HEK293 (cell line): ENCODE results near the gene VSTM2B.

Source experiments
- CTCF ChIP-seq: fragments of 450-650 bp; formaldehyde crosslinking; IDR thresholded peaks from 2 replicates; pipeline ENCODE4 v1.5.1; 2016; ENCODE audit warnings: missing biosample characterization, missing genetic modification characterization
- GLIS1 ChIP-seq: fragments of 450-650 bp; formaldehyde crosslinking; IDR thresholded peaks from 2 replicates; pipeline ENCODE4 v1.5.1; 2016; ENCODE audit warnings: missing biosample characterization, missing genetic modification characterization
- GLIS2 ChIP-seq: fragments of 450-650 bp; formaldehyde crosslinking; IDR thresholded peaks from 2 replicates; pipeline ENCODE4 v1.5.1; 2016; ENCODE audit warnings: missing biosample characterization, missing genetic modification characterization
- OSR2 ChIP-seq: fragments of 450-650 bp; formaldehyde crosslinking; IDR thresholded peaks from 2 replicates; pipeline ENCODE4 v1.5.1; 2016; ENCODE audit warnings: missing biosample characterization, missing genetic modification characterization
- TRIM28 ChIP-seq: IDR thresholded peaks from 2 replicates; pipeline ENCODE4 v1.6.1; 2011; ENCODE audit warnings: low read length, control low read depth, borderline replicate concordance
- YY1 ChIP-seq: fragments of 450-650 bp; formaldehyde crosslinking; IDR thresholded peaks from 2 replicates; pipeline ENCODE4 v1.5.1; 2018; ENCODE audit warnings: missing biosample characterization, missing genetic modification characterization
- ZBTB44 ChIP-seq: fragments of 450-650 bp; IDR thresholded peaks from 2 replicates; pipeline ENCODE4 v1.5.1; 2018; ENCODE audit warnings: missing biosample characterization, mild to moderate bottlenecking, missing genetic modification characterization
- ZFHX2 ChIP-seq: fragments of 450-650 bp; formaldehyde crosslinking; conservative IDR thresholded peaks from 2 replicates; pipeline ENCODE4 v1.5.1; 2016; ENCODE audit warnings: missing biosample characterization, missing genetic modification characterization
- ZNF10 ChIP-seq: fragments of 450-650 bp; formaldehyde crosslinking; IDR thresholded peaks from 2 replicates; pipeline ENCODE4 v1.5.1; 2017; ENCODE audit warnings: missing biosample characterization, missing genetic modification characterization
- ZNF112 ChIP-seq: fragments of 450-650 bp; formaldehyde crosslinking; IDR thresholded peaks from 2 replicates; pipeline ENCODE4 v1.5.0; 2017; ENCODE audit warnings: missing biosample characterization, missing genetic modification characterization
- ZNF132 ChIP-seq: fragments of 450-650 bp; formaldehyde crosslinking; IDR thresholded peaks from 2 replicates; pipeline ENCODE4 v1.5.1; 2017; ENCODE audit warnings: missing biosample characterization, missing genetic modification characterization, borderline replicate concordance
- ZNF140 ChIP-seq: fragments of 450-650 bp; formaldehyde crosslinking; IDR thresholded peaks from 2 replicates; pipeline ENCODE4 v1.5.1; 2016; ENCODE audit warnings: missing biosample characterization, missing genetic modification characterization
- ZNF2 ChIP-seq: fragments of 450-650 bp; formaldehyde crosslinking; IDR thresholded peaks from 2 replicates; pipeline ENCODE4 v1.5.1; 2016; ENCODE audit warnings: missing biosample characterization, missing genetic modification characterization
- ZNF214 ChIP-seq: fragments of 450-650 bp; formaldehyde crosslinking; IDR thresholded peaks from 2 replicates; pipeline ENCODE4 v1.5.1; 2017; ENCODE audit warnings: missing biosample characterization, mild to moderate bottlenecking, missing genetic modification characterization, borderline replicate concordance
- ZNF248 ChIP-seq: fragments of 450-650 bp; formaldehyde crosslinking; IDR thresholded peaks from 2 replicates; pipeline ENCODE4 v1.5.1; 2017; ENCODE audit warnings: missing biosample characterization, missing genetic modification characterization
- ZNF341 ChIP-seq: fragments of 450-650 bp; formaldehyde crosslinking; IDR thresholded peaks from 2 replicates; pipeline ENCODE4; 2016; ENCODE audit warnings: low read depth, missing biosample characterization, missing genetic modification characterization
- ZNF362 ChIP-seq: fragments of 450-650 bp; formaldehyde crosslinking; IDR thresholded peaks from 2 replicates; pipeline ENCODE4 v1.5.1; 2016; ENCODE audit warnings: missing biosample characterization, missing genetic modification characterization
- ZNF426 ChIP-seq: fragments of 450-650 bp; formaldehyde crosslinking; IDR thresholded peaks from 2 replicates; pipeline ENCODE4 v1.5.1; 2017; ENCODE audit warnings: missing biosample characterization, missing genetic modification characterization, mild to moderate bottlenecking, inconsistent platforms, moderate library complexity
- ZNF544 ChIP-seq: fragments of 450-650 bp; formaldehyde crosslinking; IDR thresholded peaks from 2 replicates; pipeline ENCODE4 v1.5.0; 2017; ENCODE audit warnings: missing biosample characterization, missing genetic modification characterization
- ZNF561 ChIP-seq: fragments of 450-650 bp; IDR thresholded peaks from 2 replicates; pipeline ENCODE4 v1.5.1; 2018; ENCODE audit warnings: missing biosample characterization, missing genetic modification characterization, borderline replicate concordance
- ZNF600 ChIP-seq: fragments of 450-650 bp; formaldehyde crosslinking; IDR thresholded peaks from 2 replicates; pipeline ENCODE4 v1.5.1; 2016; ENCODE audit warnings: missing biosample characterization, missing genetic modification characterization
- ZNF624 ChIP-seq: fragments of 450-650 bp; formaldehyde crosslinking; IDR thresholded peaks from 2 replicates; pipeline ENCODE4 v1.5.1; 2017; ENCODE audit warnings: missing biosample characterization, missing genetic modification characterization
- ZNF677 ChIP-seq: fragments of 450-650 bp; IDR thresholded peaks from 2 replicates; pipeline ENCODE4 v1.5.0; 2018; ENCODE audit warnings: missing biosample characterization, mild to moderate bottlenecking, missing genetic modification characterization, moderate library complexity
- ZNF704 ChIP-seq: fragments of 450-650 bp; formaldehyde crosslinking; IDR thresholded peaks from 2 replicates; pipeline ENCODE4 v1.5.1; 2016; ENCODE audit warnings: missing biosample characterization, missing genetic modification characterization
- ZNF76 ChIP-seq: fragments of 450-650 bp; formaldehyde crosslinking; IDR thresholded peaks from 2 replicates; pipeline ENCODE4; 2016; ENCODE audit warnings: low read depth, missing biosample characterization, missing genetic modification characterization, borderline replicate concordance
- ZNF777 ChIP-seq: fragments of 450-650 bp; formaldehyde crosslinking; IDR thresholded peaks from 2 replicates; pipeline ENCODE4 v1.5.1; 2017; ENCODE audit warnings: missing biosample characterization, missing genetic modification characterization, borderline replicate concordance
- ZSCAN30 ChIP-seq: fragments of 450-650 bp; IDR thresholded peaks from 2 replicates; pipeline ENCODE4 v1.5.1; 2018; ENCODE audit warnings: missing biosample characterization, mild to moderate bottlenecking, missing genetic modification characterization, moderate library complexity
- ZXDB ChIP-seq: fragments of 450-650 bp; formaldehyde crosslinking; IDR thresholded peaks from 2 replicates; pipeline ENCODE4 v1.5.1; 2016; ENCODE audit warnings: missing biosample characterization, missing genetic modification characterization
- TF ChIP-seq, protein P1 (sequence below): fragments of 450-650 bp; formaldehyde crosslinking; IDR thresholded peaks from 2 replicates; pipeline ENCODE4 v1.5.1; 2017; ENCODE audit warnings: missing biosample characterization, missing genetic modification characterization
- TF ChIP-seq, protein P2 (sequence below): fragments of 450-650 bp; formaldehyde crosslinking; IDR thresholded peaks from 2 replicates; pipeline ENCODE4 v1.5.1; 2016; ENCODE audit warnings: missing biosample characterization, missing genetic modification characterization

The VSTM2B gene

DNA sequence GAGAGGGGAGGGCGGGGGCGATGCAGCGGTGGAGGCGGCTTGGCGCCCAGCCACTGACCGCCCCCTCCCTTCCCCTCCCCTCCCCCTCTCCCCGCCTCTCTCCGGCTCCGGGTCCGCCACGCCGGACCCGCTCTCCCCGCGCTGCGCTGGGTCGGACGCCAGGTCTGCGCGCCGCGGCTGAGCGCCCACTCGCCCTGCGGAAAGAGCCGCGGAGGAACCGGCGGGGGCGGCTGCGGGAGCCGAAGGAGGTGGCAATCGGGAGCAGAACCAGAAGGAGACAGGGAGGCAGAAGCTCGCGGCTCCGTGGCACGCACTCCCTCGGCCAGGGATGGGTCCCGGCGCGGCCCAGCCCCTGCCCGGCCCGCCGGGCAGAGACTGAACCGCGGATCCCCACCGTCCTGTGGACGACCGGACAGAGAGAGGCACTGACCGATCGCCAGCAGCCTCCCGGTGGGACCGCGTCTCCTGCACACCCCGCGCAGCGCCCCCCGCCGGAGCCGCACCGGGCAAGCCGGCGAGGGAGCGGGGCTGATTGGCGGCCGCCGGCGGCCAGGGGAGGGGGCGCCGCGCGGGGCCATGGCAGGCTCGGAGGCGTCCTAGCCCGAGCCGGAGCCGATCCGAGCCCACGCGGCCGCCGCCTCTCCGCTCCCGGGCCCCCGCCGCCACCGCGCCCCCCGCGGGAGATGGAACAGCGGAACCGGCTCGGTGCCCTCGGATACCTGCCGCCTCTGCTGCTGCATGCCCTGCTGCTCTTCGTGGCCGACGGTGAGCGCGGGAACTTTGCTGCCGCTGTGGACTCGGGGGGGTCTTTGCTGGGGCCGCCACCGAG lies at the start of gene VSTM2B (continued):
- no peak for TF ChIP-seq ZNF132
- TF ChIP-seq CTCF (tag by site-specific recombination), result peak; percentile 47
- TF ChIP-seq ZNF10 (tag by site-specific recombination), result 0 out of 2 replicates have a peak, but pooled peaks have one; percentile 15
- peak; percentile 46; the same call in 1 of the 2 replicates for TF ChIP-seq GLIS1 (tag by site-specific recombination)
- TF ChIP-seq ZXDB (tag by site-specific recombination), result 0 out of 2 replicates have a peak, but pooled peaks have one; percentile 17
- no peak for TF ChIP-seq ZNF544
- TF ChIP-seq, protein P1, sequence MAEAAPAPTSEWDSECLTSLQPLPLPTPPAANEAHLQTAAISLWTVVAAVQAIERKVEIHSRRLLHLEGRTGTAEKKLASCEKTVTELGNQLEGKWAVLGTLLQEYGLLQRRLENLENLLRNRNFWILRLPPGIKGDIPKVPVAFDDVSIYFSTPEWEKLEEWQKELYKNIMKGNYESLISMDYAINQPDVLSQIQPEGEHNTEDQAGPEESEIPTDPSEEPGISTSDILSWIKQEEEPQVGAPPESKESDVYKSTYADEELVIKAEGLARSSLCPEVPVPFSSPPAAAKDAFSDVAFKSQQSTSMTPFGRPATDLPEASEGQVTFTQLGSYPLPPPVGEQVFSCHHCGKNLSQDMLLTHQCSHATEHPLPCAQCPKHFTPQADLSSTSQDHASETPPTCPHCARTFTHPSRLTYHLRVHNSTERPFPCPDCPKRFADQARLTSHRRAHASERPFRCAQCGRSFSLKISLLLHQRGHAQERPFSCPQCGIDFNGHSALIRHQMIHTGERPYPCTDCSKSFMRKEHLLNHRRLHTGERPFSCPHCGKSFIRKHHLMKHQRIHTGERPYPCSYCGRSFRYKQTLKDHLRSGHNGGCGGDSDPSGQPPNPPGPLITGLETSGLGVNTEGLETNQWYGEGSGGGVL (tag by site-specific recombination), result peak; percentile 87
- TF ChIP-seq OSR2 (tag by site-specific recombination), result peak; percentile 73
- no peak for TF ChIP-seq ZNF704 (tag by site-specific recombination)
- TF ChIP-seq ZNF214, result no peak
- no peak for TF ChIP-seq ZBTB44 (tag by site-specific recombination)
- TF ChIP-seq ZNF561, result peak; percentile 54; the same call in 1 of the 2 replicates
- no peak for TF ChIP-seq ZNF248 (tag by site-specific recombination)
- TF ChIP-seq TRIM28, result no peak
- peak; percentile 23; the same call in 1 of the 2 replicates for TF ChIP-seq ZNF777 (tag by site-specific recombination)
- no peak for TF ChIP-seq ZNF140 (tag by site-specific recombination)
- TF ChIP-seq ZNF426 (tag by site-specific recombination), result no peak
- 0 out of 2 replicates have a peak, but pooled peaks have one; percentile 33 for TF ChIP-seq ZNF677 (tag by site-specific recombination)
- peak; percentile 94 for TF ChIP-seq ZNF341
- TF ChIP-seq, protein P2, sequence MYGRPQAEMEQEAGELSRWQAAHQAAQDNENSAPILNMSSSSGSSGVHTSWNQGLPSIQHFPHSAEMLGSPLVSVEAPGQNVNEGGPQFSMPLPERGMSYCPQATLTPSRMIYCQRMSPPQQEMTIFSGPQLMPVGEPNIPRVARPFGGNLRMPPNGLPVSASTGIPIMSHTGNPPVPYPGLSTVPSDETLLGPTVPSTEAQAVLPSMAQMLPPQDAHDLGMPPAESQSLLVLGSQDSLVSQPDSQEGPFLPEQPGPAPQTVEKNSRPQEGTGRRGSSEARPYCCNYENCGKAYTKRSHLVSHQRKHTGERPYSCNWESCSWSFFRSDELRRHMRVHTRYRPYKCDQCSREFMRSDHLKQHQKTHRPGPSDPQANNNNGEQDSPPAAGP (tag by site-specific recombination), result peak; percentile 49
- TF ChIP-seq ZNF624 (tag by site-specific recombination), result no peak
- TF ChIP-seq ZNF600, result peak; percentile 6; the same call in 1 of the 2 replicates
- TF ChIP-seq ZSCAN30 (tag by site-specific recombination), result no peak
- peak; percentile 78; the same call in 1 of the 2 replicates for TF ChIP-seq GLIS2 (tag by site-specific recombination)
- no peak for TF ChIP-seq ZNF362 (tag by site-specific recombination)
- TF ChIP-seq ZNF112 (tag by site-specific recombination), result no peak
- no peak for TF ChIP-seq ZNF2
- TF ChIP-seq YY1 (tag by site-specific recombination), result peak; percentile 18
- peak; percentile 84 for TF ChIP-seq ZFHX2 (tag by site-specific recombination)
- TF ChIP-seq ZNF76 (tag by site-specific recombination), result no peak
